Stimulated activated CD4-positive, alpha-beta T cell treated with anti-CD3 and anti-CD28 coated beads, Interleukin-1b, Interleukin-23, amount 100 ng/mL, for 1 hour (primary cell): ENCODE measurements around the gene CSGALNACT2.
"Not testable (repeated sequence)": the region's sequence is repeated elsewhere in the genome, so short reads cannot be mapped to it uniquely, and the experiment has no call there.

Experiments
- DNase-seq, 2 donors: peaks; one replicate each; pipeline ENCODE4 v3.0.0-alpha.2; 2020; ENCODE audit warnings: low read depth in 2 of 2

CSGALNACT2 gene

DNA sequence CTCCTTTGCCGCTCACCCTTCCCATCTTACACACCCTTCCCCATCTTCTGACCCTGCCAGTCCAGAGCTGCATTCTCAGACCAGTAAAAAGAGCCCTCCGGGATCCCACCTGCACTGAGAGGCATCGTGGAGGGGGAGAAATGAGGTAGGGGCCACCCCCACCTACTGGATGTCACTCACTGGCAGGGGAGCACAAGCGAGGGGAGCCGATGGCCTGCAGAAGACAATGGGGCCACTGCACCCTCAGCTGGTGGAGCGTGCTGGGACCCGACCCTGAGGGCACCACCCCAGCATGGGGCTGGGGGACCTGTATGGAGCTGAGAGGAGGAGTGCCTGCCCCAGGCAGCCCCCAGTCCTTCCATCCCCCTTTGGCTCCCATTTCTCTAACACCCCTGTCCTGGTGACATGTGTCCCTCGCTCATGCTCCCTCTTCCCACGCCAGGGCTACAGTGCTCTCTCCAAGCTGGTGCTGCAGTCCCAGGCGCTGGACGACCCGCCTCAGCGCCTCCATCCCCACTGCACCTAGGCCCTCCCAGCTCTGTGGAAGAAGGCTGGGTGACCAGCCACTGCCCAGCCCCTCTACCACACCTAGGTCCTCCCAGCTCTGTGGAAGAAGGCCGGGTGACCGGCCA, 78.8 kb downstream of the CSGALNACT2 start:
- no peak for DNase-seq

DNA sequence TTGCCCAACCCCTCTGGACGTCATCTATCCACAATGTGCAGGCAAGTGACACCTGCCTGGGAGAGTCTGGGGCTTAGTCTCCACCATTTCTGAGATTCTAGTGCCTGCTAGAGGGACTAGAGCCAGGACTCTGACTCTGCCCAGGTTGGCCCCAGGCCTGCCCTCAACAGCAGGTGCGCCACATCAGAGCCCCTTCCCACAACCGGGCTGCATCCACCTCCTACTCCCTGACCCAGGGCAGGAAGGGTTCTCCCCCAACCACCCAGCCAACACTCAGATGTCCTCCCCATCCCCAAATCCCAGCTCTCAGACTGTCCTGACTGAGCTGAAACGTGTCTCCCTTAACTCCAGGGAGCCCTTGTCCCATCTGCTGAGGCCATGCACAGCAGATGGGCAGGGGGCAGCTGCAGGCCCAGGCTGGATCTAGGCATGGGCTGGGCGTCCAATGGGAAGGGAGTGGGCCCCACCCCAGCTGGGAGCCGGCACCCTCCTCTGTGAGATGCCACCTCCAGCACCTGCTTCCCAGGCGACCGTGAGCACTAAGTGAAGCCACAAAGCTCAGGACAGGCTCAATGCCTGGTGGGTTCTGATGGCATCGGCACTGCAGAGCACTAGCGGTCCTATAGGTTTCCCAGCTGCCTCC, 79.4 kb downstream of the CSGALNACT2 start:
- no peak for DNase-seq

DNA sequence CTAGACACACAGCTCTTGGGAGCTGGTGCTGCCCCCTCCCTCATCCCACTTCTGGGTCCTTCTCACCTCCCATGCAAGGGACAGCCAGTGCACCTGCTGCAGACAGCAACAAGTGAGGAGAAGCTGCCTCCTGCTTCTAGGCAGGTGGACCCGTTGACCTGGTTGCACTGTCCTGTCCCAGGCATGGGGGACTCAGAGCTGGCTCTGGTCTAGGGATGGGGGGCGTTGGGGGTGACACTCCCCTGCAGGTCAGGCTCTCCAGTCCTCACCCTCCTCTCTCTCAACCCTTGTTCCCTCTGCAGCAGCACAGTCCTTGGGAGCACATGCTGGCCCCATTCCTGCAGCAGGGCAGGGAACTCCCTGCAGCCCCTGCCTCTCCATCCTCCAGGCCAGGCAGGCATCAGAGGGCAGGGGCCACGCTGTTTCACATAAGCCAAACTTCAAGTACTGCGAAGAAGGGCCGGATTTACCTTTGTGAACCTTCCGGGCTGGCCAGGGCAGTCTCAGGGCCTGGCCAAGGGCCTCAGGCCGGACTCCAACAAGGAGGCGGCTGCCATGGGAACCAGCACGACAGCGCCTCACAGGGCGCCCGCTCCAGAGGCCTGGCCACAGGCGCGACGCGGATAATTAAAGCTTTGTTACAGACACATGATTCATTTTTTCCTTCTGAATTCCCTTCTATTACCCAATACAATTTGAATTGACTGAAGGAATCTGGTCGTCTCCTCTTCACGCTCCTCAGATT, 80.1 kb downstream of the CSGALNACT2 start:
- DNase-seq, result no peak

DNA sequence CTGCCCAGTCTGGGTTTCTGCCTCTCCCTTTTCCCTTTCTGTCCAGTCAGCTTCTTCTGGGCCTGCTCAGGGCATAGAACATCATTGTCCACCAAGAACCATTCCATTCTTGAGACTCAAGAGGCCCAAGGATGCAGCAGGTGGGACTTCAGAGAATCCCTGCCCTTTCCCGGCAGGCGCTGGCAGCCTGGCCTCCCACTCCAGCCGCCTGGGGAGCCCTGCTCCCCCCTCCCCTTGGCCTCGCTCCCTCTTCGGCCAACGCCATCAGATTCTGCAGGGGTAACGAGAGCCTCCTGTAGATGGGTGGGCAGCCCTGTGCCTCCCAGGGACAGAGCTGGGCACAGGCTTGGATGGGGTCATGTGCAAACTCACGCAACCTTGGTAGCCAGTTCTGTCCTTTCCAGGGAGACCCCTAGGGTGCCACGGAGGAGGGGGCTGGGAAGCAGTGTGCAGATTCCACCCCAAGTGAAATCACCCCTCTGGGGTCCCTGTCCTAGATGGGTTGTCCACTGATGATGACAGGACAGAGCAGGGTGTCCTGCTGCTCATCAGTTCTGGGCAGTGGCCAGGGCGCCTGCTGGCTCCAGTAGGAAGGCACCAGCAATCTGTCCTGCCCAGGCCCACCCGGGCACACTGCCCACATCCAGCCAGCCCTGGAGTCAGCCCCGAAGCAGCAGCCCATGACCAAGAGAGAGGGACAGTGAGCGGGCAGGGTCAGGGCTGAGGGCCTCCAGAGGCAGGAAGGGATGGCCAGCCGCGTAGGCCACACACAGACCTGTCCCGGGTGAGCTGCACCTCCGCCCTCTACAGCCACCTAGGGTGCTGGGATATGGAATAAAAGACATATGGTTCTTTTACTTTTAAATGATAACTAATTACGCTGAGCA, 80.9 kb downstream of the CSGALNACT2 start:
- no peak for DNase-seq

DNA sequence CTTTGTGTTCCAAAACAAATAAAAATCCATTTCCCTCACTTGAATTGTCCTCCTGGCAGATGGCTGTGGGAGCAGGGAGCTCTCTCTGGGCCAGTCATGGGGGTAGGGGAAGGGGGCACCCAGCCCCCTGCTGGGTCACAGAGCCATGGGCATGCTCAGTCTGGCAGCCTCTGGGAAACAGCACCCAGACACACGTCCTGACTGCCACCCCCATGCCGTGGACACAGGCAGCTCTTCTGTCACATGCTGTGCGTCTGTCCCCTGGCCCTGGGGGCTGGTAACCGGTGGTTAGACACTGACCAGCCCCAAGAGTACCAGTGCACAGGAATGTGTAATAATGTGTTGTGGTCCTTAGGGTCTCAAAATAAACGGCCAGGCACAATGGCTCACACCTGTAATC, 81.6 kb downstream of the CSGALNACT2 start:
- DNase-seq, result no peak

DNA sequence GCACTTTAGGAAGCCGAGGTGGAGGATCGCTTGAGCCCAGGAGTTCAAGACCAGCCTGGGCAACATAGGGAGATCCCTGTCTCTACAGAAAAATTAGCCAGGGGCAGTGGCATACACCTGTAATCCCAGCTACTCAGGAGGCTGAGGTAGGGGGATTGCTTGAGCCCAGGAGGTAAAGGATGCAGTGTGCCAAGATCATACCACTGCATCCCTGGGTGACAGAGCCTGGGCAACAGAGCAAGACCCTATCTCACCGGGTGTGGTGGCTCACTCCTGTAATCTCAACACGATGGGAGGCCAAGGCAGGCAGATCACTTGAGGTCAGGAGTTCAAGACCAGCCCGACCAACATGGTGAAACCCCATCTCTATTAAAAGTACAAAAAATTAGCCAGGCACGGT, 82.0 kb downstream of the CSGALNACT2 start:
- not testable (repeated sequence) for DNase-seq

DNA sequence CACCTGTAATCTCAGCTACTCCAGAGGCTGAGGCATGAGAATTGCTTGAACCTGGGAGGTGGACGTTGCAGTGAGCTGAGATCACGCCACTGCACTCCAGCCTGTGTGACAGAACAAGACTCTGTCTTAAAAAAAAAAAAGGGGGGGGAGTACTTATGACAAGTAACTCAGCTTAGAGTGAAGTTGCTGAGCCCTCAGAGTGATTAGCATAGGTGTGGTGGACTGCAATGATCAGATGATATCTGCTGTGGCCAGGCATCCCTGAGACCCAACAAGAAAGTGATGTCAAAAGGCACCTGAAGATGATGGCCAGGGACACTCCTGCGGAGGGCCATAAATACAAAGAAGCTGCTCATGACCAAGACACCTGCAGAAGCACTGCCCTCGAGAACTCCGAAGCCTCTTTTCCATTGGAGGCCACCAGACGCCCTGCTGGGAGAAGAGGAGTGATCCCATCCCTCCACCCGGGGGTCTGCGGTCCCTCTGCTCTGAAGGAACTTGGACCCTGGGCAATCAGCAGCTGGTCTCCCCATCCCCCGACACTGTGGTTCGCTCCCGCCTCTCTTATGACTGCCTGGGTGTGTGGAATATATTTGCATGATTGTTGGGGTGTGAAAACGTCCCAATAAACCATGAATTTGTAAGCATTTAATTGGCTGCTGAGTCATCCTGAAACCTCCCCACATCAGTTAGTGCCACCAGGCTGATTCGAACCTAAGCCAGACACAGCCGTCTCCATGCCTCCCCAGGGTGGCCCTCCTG, 82.6 kb downstream of the CSGALNACT2 start:
- DNase-seq, result no peak

DNA sequence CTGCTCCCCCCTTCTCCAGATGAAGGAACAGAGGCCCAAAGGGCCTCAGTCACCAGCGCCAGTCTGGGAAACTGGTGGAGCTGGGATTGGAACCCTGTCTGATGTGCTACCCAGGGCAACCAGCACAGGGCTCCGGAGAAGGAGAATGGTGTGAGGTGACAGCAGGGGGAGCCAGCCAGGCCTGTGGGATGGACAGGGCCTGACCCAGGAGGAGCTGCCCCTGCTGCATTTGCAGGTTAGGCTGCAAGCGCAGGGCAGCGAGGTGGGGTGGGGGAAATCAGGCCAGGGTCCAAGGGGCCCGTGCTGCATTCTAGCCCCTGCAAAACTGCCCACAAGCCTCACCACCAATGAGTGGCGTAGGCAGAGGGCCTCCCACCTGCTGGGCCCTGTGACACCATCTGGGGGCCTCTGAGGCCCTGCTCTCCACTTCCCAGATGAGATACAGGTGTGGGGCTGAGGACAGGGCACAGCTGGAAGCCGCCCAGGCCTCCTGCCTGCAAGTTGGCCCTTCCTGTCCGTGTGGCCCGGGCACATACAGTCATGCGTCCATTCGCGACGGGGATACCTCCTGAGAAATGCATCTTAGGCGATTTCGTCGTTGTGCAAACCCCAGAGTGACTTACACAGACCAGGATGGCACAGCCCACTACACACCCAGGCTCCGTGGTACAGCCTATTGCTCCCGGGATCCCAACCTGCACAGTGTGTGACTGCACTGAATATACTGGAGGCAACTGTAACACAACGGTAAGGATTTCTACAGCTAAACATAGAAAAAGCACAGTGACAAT, 83.4 kb downstream of the CSGALNACT2 start:
- DNase-seq, result no peak

DNA sequence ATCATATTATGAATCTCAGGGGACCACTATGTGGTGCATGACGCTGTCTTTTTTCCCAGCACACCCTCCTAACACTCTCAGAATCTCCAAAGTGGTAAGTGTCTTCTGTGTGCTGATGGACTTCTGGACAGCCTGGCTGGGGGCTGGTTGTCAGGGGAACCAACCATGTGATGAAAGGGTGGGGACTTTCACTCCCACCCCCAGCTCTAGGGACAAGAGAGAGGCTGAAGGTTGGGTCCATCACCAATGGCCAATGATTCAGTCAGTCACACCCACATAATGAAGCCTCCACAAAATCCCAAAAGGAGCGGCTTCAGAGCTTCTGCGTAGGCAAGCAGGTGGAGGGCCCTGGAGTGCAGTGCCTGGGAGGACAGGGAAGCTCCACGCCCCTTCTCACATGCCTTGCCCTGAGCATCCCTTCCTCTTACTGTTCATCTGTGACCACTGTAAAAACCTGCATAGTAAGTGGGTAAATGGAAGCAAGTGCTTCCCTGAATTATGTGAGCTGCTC, 84.0 kb downstream of the CSGALNACT2 start:
- no peak for DNase-seq

DNA sequence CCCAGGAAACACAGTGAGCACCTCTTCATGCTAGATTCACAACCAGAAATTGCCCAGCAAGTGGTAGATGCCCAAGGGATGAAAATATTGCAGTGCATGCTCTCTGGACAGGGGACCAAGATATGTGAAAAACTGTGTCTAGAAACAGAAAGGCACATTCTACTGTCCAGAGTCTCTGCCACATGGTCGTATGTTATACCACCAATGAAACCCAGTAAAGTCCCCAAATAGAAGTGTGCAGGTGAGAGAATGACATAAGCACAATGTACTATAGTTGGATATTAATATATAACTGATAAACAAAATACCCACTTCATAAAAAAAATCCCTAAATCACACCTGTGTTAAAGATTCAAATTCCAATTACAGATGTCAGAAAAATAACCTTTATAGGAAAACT, 84.8 kb downstream of the CSGALNACT2 start:
- DNase-seq, result no peak

DNA sequence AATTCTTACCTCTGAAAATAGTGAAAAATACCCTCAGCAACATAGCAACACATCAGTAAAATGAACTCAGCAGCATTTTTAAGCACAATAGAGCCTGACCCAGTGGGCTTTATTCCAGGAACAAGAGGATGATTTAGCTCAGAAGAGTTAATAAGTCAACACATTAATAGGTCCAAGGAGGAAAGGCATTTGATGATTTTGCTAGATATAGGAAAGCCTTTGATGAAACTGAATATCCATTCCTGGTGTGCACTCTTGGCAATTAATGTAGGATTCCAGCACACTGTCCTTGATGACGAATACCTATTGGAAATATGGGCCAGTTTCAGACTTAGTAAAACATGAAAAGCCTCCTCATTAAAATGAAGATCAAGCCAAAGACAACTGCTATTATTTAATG, 86.1 kb downstream of the CSGALNACT2 start:
- no peak for DNase-seq

DNA sequence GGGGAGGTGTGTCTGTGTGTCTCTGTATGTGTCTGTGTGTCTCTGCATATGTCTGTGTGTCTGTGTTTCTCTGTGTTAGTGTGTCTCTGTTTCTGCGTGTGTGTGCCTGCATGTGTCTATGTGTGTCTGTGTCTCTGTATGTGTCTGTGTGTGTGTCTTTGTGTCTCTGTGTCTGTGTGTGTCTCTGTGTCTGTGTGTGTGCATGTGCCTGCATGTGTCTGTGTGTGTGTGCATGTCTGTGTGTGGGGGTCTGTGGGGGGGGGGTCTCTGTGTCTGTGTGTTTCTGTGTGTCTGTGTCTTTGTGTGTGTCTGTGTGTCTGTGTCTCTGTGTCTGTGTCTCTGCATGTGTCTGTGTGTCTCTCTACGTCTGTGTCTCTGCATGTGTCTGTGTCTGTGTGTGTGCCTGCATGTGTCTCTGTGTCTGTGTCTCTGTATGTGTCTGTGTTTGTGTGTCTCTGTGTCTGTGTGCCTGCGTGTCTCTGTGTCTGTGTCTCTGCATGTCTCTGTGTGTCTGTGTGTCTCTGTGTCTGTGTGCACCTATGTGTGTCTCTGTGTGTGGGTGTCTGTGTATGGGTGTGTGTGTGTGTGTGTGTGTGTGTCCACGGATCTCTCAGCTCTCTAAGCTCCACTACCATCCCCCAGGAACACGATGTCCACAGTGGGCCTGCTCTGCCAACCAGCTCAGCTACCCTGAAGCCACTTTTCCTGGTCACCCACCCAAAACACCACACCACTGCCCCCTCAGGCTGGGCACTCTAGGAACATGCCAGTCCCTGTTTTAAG, 87.0 kb downstream of the CSGALNACT2 start:
- no peak for DNase-seq

DNA sequence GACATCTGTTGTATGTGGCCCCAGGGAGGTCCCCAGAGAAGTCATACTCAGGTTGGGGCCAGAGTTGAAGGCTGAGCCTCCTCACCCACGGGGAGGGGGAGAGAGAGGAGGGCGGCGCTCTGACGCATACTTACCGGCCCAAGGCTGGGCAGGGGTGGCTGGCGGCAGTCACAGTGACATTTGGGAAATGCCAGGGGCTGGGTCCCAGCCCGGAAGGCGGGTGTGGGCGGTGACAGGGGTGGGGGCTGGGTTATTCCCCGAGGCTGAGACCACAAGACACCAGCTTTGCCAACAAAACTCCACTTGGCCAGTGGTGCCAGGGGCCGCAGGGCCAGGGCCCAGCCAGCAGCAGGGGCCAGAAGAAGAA, 87.5 kb downstream of the CSGALNACT2 start:
- DNase-seq, result no peak

DNA sequence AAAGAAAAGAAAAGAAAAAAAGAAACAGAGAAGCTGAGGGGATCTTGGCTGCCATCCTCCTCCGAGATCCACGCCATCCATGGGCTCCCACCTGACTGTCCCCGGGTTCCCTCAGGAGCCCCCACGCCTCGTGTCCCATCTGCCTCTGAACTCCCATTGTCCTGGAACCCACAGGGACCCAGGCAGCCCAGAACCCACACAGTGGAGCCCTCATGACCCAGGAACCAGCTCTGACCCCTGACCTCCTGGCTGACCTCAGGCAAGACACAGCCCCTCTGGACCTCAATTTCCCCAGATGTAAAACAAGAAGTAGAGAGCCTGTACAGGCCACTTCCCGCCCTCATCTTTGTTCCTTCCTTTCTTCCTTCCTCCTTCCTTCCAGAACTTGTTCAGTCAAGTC, 88.2 kb downstream of the CSGALNACT2 start:
- DNase-seq, result no peak

DNA sequence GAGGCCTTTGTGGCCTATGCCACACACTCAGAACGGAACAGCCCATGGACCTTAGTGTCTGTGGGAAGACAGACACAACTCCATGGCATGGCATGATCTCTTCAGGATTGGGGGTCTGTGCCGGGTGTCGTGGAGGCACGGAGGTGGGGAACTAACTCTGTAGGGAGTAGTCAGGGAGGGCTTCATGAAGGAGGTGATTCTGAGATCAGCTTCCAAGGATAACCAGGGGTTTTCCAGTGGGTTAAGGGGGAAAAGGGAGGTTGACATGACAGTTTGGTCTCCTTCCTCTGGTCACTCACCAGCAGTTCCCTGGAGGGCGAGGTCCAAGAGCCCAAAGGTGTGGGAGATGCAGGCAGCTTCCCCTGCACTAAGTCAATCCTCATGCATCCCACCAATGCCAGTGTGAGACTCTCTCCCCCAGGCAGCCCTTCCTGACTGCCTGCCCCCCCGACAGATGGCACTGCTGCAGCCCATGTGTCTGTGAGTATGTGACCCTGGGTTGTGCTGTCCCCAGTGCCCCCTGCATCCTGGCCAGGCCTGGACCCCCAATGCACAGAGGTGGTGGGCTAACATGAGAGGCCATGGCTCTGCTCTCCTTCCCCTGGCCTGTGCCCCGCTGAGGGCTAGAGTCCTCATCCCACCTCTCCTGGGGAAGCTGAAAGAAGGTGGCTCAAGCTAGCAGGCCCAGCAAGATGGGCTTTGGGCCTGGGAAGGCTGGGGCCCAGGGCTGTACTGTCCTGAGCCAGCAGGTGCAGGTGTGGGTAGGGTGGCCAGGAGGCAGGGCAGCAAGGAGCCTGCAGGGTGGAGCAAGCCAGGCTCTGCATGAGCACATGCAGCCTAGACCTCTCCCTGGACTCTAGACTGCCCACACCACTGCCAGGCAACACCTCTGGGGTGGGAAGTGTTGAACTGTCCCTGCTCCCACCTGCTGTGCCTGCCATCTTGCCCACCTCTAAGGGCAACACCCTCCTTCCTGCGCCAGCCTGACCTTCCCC, 88.9 kb downstream of the CSGALNACT2 start:
- DNase-seq, result no peak

DNA sequence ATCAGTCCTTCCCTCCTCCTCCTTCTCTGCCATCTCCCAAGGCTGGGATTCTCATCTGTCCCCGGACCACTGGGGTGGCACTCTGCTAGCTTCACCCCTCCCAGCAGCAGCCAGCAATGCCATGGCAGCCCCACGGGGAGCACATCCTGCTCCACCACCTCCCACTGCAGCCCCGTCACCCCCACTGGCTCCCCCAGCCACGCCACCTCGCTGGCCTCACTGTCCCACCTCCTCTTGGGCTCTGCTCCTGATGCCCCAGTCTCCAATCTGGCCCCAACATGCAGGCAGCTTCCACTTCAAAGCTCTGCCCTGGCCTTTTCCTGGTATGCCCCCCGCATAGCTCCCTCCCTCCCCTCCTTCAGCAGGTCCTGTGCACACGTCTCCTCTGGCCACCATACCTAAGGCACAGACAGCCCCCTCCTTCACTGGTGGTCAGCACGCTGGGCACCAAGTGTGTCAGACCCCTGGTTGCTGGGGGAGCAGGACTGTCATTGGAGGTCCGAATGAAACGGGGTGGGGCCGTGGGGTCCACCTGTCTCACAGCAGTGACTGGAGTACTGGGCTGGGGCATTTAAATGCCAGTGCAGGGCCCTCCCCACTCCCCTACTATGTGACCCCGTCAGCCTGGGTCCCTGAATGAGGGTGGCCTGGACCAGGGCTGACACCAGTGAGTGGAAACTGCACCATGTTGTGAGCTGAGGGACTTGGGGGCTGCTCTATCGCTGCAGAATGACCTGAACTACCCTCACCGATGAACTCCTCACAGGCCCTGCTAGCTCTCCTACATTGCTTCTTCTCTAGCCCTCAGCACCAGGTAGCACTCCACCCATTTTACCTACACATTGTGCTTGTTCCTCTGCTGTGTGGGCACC, 89.9 kb downstream of the CSGALNACT2 start:
- DNase-seq, result no peak

DNA sequence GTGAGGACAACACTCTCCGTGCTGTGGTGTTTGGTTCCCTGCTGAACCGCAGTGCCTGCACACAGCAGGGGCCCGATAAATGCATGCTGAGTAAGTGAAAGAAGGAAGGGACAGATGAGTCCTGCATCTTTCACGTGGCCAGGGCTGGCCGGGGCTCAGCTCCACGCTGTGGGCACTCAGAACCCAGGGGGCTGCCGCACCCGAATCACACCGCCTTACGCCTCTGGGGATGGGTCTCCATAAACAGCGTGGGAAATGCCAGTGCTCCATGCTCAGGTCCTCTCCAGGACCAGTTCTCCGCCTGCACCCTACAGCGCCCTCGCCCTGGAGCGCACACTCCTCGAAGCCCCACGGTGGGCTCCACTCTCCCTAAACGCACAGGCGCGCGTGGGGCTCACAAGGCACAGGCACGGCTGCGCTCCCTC, 90.5 kb downstream of the CSGALNACT2 start:
- DNase-seq, result no peak
